HEK293T (cell line): ENCODE data around the gene CRYZL1.

Experiments used
- CTCF ChIA-PET: fragments of 350-600 bp; formaldehyde crosslinking; extraction: SDS; loops from one replicate; lab custom pipeline; 2021; ENCODE audit warnings: antibody characterized with exemption, inconsistent platforms; lab: Yijun Ruan, JAX
- POLR2A ChIA-PET: fragments of 350-600 bp; formaldehyde crosslinking; extraction: SDS; loops from one replicate; lab custom pipeline; 2020; ENCODE audit warnings: antibody characterized with exemption, inconsistent platforms; lab: Yijun Ruan, JAX
- DNase-seq: peaks from one replicate; pipeline ENCODE4 v3.0.0; 2012; ENCODE audit warnings: mixed read lengths; ENCODE audit errors: extremely low spot score
- ARNT ChIP-seq: fragments of 450-650 bp; IDR thresholded peaks from 2 replicates; pipeline ENCODE4 v1.6.1; 2017; ENCODE audit warnings: mild to moderate bottlenecking
- BHLHE40 ChIP-seq: fragments of 450-650 bp; IDR thresholded peaks from 2 replicates; pipeline ENCODE4 v1.6.1; 2016; ENCODE audit warnings: mild to moderate bottlenecking, moderate library complexity, borderline replicate concordance
- CTBP1 ChIP-seq: fragments of 450-650 bp; IDR thresholded peaks from 2 replicates; pipeline ENCODE4 v1.6.1; 2016; ENCODE audit warnings: borderline replicate concordance
- ELF4 ChIP-seq: fragments of 450-650 bp; IDR thresholded peaks from 2 replicates; pipeline ENCODE4 v1.6.1; 2017; ENCODE audit warnings: antibody characterized with exemption
- FOXA1 ChIP-seq: fragments of 450-650 bp; IDR thresholded peaks from 2 replicates; pipeline ENCODE4 v1.6.1; 2016; ENCODE audit warnings: mild to moderate bottlenecking
- FOXK2 ChIP-seq: fragments of 450-650 bp; IDR thresholded peaks from 2 replicates; pipeline ENCODE4 v1.6.1; 2016; ENCODE audit warnings: mild to moderate bottlenecking
- FOXM1 ChIP-seq: fragments of 450-650 bp; IDR thresholded peaks from 2 replicates; pipeline ENCODE4 v1.6.1; 2017; ENCODE audit warnings: mild to moderate bottlenecking, borderline replicate concordance
- HDGF ChIP-seq: fragments of 450-650 bp; IDR thresholded peaks from 2 replicates; pipeline ENCODE4 v1.6.1; 2017; ENCODE audit warnings: antibody characterized with exemption, borderline replicate concordance
- L3MBTL2 ChIP-seq: fragments of 450-650 bp; conservative IDR thresholded peaks from 2 replicates; pipeline ENCODE4 v1.6.1; 2016; ENCODE audit warnings: mild to moderate bottlenecking
- LEF1 ChIP-seq: fragments of 450-650 bp; IDR thresholded peaks from 2 replicates; pipeline ENCODE4 v1.6.1; 2017; ENCODE audit warnings: mild to moderate bottlenecking, borderline replicate concordance
- NFRKB ChIP-seq: fragments of 450-650 bp; IDR thresholded peaks from 2 replicates; pipeline ENCODE4 v1.6.1; 2016; ENCODE audit warnings: mild to moderate bottlenecking, moderate library complexity
- PKNOX1 ChIP-seq: fragments of 450-650 bp; IDR thresholded peaks from 2 replicates; pipeline ENCODE4 v1.6.1; 2016
- SP1 ChIP-seq: fragments of 450-650 bp; IDR thresholded peaks from 2 replicates; pipeline ENCODE4 v1.6.1; 2017
- SUZ12 ChIP-seq: fragments of 450-650 bp; IDR thresholded peaks from 2 replicates; pipeline ENCODE4 v1.6.1; 2016; ENCODE audit warnings: mild to moderate bottlenecking
- TARDBP ChIP-seq: fragments of 450-650 bp; IDR thresholded peaks from 2 replicates; pipeline ENCODE4 v1.6.1; 2016
- ZNF384 ChIP-seq: fragments of 450-650 bp; IDR thresholded peaks from 2 replicates; pipeline ENCODE4 v1.6.1; 2016

The CRYZL1 gene

GRCh38 chr21:33558777-33559421 is 82.6 kb downstream of the CRYZL1 start:
- POLR2A ChIA-PET, result no interaction called here
- DNase-seq, result no peak
- TF ChIP-seq CTBP1 (no peak), HDGF (no peak)
- CTCF ChIA-PET, result interaction anchor here (0.6 to 1.0 kb wide), 2 partner anchors 14 to 97 kb away, joined by 3 read pairs; no protein-coding TSS in a partner anchor

GRCh38 chr21:33557447-33557846 is 84.1 kb downstream of the CRYZL1 start:
- CTCF ChIA-PET, result no interaction called here
- POLR2A ChIA-PET, result interaction anchor here (1.0 to 1.4 kb wide), 2 partner anchors 14 to 31 kb away, joined by 4 to 7 read pairs; partner anchors contain the start of genes DONSON and SON
- TF ChIP-seq CTBP1 (no peak), HDGF (no peak), FOXM1 (no peak), PKNOX1 (no peak), ZNF384 (no peak), L3MBTL2 (no peak), BHLHE40 (no peak), ELF4 (no peak), SUZ12 (no peak), SP1 (no peak), LEF1 (no peak), ARNT (no peak), FOXK2 (no peak), TARDBP (no peak), FOXA1 (no peak), NFRKB (no peak)
- DNase-seq, result no peak

GRCh38 chr21:33554982-33555344 is 86.6 kb downstream of the CRYZL1 start:
- POLR2A ChIA-PET, result interaction anchor here (1.4 kb wide), 1 partner anchor 12 kb away, joined by 3 read pairs; the partner anchor contains the start of gene SON
- no peak for DNase-seq
- CTCF ChIA-PET, result interaction anchor here (1.2 kb wide), 1 partner anchor 340 kb away, joined by 4 read pairs; no protein-coding TSS in a partner anchor
- TF ChIP-seq LEF1, result no peak
- no peak for TF ChIP-seq CTBP1
- no peak for TF ChIP-seq HDGF
- no peak for TF ChIP-seq FOXA1
- no peak for TF ChIP-seq NFRKB
- no peak for TF ChIP-seq ARNT

GRCh38 chr21:33554236-33554981 is 87.1 kb downstream of the CRYZL1 start:
- CTCF ChIA-PET, result interaction anchor here (1.2 kb wide), 1 partner anchor 341 kb away, joined by 4 read pairs; no protein-coding TSS in a partner anchor
- POLR2A ChIA-PET, result interaction anchor here (1.4 kb wide), 1 partner anchor 11 kb away, joined by 3 read pairs; the partner anchor contains the start of gene SON
- TF ChIP-seq CTBP1 (no peak), SUZ12 (no peak), HDGF (no peak), FOXK2 (no peak), FOXA1 (no peak), BHLHE40 (no peak), ARNT (no peak), FOXM1 (no peak), PKNOX1 (no peak), LEF1 (no peak), L3MBTL2 (no peak), TARDBP (no peak), ZNF384 (no peak), SP1 (no peak), NFRKB (no peak), ELF4 (no peak)
- no peak for DNase-seq

- DNase-seq, result no peak
- TF ChIP-seq FOXA1 (no peak), BHLHE40 (no peak), TARDBP (no peak), FOXM1 (no peak), CTBP1 (no peak), SUZ12 (no peak), PKNOX1 (no peak), NFRKB (no peak), ELF4 (no peak), HDGF (no peak)
- CTCF ChIA-PET, result no interaction called here
- POLR2A ChIA-PET, result no interaction called here
Observed at GRCh38 chr21:33552999-33553598, 88.4 kb downstream of the CRYZL1 start.
